AG04449 (cell line): ENCODE measurements around the gene OR5P2.
"Not testable (repeated sequence)": the region's sequence is repeated elsewhere in the genome, so short reads cannot be mapped to it uniquely, and the experiment has no call there.

Source experiments
- CTCF ChIA-PET: fragments of 350-600 bp; formaldehyde crosslinking; extraction: SDS; loops from one replicate; lab custom pipeline; 2021; ENCODE audit warnings: antibody characterized with exemption; lab: Yijun Ruan, JAX
- POLR2A ChIA-PET: fragments of 400-600, 350-600 bp; formaldehyde crosslinking; extraction: SDS; loops from one replicate; lab custom pipeline; 2020; ENCODE audit warnings: antibody characterized with exemption, inconsistent platforms; lab: Yijun Ruan, JAX
- DNase-seq: peaks from one replicate; pipeline ENCODE4 v3.0.0-alpha.2; 2010; ENCODE audit warnings: low read depth, low spot score
- H3K4me3 ChIP-seq: 2 replicates; pipeline ENCODE4 v1.5.1; 2011; ENCODE audit warnings: low read depth, mild to moderate bottlenecking, control low read depth, low read length
- TF ChIP-seq, protein P1 (sequence below): IDR thresholded peaks from one replicate; pipeline ENCODE4 v1.5.1; 2011; ENCODE audit warnings: mild to moderate bottlenecking, moderate library complexity, low read length, control low read depth, inconsistent platforms; ENCODE audit not compliant: insufficient read depth; ENCODE audit errors: missing control alignments

Gene OR5P2

DNA sequence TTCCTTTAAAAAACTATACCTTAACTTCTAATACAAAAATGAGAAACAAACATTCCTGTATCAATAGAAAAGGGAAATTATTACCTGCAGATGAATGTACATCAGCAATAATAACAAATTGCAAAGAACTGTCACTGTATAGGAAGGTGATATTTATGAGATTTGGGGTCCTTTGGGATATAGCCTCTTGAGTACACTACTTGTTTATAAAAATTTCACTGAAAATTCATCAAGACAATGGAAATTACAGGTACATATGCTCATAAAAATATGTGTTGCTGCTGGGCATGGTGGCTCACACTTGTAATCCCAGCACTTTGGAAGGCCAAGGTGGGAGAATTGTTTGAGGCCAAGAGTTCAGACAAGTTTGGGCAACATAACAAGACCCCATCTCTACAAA, 34.0 kb upstream of the OR5P2 start, which contains the start of gene OR5P3:
Gene OR5P3 (minus strand): TSS at position 101 of the 400 bp plus-strand sequence.
- CTCF ChIA-PET = no interaction called here
- POLR2A ChIA-PET = no interaction called here
- TF ChIP-seq, protein P1, sequence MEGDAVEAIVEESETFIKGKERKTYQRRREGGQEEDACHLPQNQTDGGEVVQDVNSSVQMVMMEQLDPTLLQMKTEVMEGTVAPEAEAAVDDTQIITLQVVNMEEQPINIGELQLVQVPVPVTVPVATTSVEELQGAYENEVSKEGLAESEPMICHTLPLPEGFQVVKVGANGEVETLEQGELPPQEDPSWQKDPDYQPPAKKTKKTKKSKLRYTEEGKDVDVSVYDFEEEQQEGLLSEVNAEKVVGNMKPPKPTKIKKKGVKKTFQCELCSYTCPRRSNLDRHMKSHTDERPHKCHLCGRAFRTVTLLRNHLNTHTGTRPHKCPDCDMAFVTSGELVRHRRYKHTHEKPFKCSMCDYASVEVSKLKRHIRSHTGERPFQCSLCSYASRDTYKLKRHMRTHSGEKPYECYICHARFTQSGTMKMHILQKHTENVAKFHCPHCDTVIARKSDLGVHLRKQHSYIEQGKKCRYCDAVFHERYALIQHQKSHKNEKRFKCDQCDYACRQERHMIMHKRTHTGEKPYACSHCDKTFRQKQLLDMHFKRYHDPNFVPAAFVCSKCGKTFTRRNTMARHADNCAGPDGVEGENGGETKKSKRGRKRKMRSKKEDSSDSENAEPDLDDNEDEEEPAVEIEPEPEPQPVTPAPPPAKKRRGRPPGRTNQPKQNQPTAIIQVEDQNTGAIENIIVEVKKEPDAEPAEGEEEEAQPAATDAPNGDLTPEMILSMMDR = no peak
- no peak within 1 kb of the TSS for H3K4me3 ChIP-seq
- DNase-seq = no peak

DNA sequence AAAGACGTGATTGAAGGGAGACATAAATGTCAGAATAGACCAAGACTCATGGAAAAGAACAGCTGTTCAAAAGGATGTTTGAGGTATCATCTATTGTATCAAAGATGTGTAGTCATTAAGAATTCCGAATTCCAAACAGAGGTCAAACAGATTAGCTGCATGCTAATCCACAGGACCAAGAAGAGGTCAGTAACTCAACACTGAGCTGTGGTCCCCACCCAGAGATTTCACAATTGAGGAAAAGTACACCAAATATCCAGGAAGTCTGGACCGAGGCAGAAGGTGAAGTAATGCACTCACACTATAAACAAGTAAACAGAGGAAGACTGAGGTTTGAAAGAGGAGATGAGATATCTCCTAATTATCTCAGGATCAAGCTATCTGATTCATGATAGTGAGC, 29.6 kb upstream of the OR5P2 start:
- ChIA-PET CTCF (no interaction called here), POLR2A (no interaction called here)
- no peak for DNase-seq

DNA sequence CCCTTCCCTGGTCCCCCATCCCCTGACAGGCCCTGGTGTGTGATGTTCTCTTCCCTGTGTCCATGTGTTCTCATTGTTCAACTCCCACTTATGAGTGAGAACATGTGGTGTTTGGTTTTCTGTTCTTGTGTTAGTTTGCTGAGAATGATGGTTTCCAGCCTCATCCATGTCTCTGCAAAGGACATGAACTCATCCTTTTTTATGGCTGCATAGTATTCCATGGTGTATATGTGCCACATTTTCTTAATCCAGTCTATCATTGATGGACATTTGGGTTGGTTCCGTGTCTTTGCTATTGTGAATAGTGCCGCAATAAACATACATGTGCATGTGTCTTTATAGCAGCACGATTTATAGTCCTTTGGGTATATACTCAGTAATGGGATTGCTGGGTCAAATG, 23.7 kb upstream of the OR5P2 start:
- CTCF ChIA-PET, POLR2A ChIA-PET, DNase-seq, H3K4me3 ChIP-seq: not testable (repeated sequence)

More for the DNA sequence above, 29.6 kb upstream of the OR5P2 start:
- H3K4me3 ChIP-seq = no peak overlapping the region
- TF ChIP-seq, protein P1 = no peak

DNA sequence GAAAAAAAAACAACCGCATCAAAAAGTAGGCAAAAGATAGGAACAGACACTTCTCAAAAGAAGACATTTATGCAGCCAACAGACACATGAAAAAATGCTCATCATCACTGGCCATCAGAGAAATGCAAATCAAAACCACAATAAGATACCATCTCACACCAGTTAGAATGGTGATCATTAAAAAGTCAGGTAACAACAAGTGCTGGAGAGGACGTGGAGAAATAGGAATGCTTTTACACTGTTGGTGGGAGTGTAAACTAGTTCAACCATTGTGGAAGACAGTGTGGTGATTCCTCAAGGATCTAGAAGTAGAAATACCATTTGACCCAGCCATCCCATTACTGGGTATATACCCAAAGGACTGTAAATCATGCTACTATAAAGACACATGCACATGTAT, 18.2 kb upstream of the OR5P2 start:
- DNase-seq, H3K4me3 ChIP-seq, POLR2A ChIA-PET, CTCF ChIA-PET: not testable (repeated sequence)

DNA sequence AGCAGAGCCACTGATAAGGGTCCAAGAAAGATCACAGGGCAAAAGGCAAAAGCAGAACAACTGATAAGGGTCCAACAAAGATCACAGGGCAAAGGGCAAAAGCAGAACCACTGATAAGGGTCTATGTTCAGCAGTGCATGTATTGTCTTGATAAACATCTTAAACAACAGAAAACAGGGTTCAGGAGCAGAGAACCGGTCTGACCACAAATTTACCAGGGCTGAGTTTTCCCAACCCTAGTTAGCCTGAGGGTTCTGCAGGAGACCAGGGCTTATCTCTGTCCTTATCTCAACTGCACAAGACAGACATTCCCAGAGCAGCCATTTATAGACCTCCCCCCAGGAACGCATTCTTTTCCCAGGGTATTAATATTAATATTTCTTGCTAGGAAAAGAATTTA, 13.6 kb upstream of the OR5P2 start:
- DNase-seq, CTCF ChIA-PET, H3K4me3 ChIP-seq, POLR2A ChIA-PET: not testable (repeated sequence)

DNA sequence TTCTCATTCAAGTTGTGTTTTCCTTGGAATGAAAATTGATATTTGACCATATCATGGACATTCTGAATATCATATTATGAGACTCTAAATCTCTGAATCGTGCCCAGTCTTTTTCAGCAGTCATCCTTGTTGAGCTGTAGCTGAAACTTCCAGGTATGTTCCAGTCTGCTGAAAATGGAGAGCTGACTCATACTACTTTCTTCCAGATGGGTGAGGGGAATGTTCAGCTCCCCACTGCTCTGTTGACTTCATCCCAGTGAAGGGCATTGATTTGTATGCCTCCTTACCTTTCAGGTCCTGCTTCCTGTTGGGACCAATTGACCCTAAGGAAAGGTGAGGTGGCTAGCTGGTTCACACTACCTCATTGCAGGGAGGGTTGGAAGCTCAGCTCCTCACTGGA, 3.5 kb downstream of the OR5P2 start:
- TF ChIP-seq, protein P1 = no peak
- H3K4me3 ChIP-seq = no peak overlapping the region
- no peak for DNase-seq
- POLR2A ChIA-PET = no interaction called here
- CTCF ChIA-PET = no interaction called here

DNA sequence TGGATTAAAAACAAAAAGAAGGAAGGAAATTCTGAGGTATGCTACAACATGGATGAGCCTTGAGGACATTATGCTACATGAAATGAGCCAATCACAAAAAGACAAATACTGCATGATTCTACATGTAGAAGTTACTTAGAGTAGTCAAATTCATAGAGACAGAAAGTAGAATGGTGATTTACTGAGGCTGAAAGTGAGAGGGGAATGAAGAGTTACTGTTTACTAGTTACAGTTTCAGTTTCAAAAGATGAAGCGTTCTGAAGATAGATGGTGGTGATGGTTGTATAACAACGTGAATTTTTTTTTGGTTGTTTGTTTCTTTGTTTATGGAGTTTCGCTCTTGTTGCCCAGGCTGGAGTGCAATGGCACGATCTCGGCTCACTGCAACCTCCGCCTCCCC, 9.5 kb downstream of the OR5P2 start:
- POLR2A ChIA-PET = no interaction called here
- CTCF ChIA-PET = no interaction called here
- TF ChIP-seq, protein P1 = no peak

DNA sequence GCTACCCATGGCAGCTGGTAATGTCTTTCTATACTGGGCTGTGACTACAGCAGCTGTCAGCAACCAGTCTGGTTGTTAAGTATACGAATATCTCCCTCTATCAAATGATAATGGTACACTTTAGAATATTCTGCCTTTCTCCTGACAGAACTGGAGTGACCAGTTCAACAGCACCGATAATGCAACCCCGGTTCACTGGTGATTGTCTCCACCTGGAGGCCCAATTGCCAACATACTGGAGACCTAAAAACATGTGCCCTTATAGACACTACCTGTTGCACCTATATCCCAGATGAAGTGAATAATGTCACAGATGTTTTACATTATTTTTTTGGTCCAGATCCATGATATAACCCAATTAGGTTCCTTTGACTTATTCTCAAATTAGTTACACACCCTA, 21.1 kb downstream of the OR5P2 start:
- TF ChIP-seq, protein P1 = no peak
- ChIA-PET CTCF (no interaction called here), POLR2A (no interaction called here)
- no peak overlapping the region for H3K4me3 ChIP-seq
- no peak for DNase-seq

More for the DNA sequence above, 9.5 kb downstream of the OR5P2 start:
- DNase-seq = no peak
- H3K4me3 ChIP-seq = no peak overlapping the region

DNA sequence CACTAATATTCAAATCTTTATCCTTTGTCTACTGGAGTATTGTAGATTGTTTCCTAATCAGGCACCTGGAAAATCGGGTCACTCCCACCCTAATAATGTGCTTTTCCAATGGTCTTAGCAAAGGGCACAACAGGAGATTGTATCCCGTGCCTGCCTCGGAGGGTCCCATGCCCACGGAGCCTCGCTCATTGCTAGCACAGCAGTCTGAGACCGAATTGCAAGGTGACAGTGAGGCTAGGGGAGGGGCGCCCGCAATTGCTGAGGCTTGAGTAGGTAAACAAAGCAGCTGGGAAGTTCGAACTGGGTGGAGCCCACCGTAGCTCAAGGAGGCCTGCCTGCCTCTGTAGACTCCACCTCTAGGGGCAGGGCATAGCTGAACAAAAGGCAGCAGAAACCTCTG, 32.4 kb downstream of the OR5P2 start:
- CTCF ChIA-PET = not testable (repeated sequence)

More for the DNA sequence above, 32.4 kb downstream of the OR5P2 start:
- DNase-seq, POLR2A ChIA-PET, H3K4me3 ChIP-seq: not testable (repeated sequence)
